Brain microvascular endothelial cell (primary cell): ENCODE results near the gene ETV5.

Source experiments
- DNase-seq: peaks from one replicate; pipeline ENCODE4 v3.0.0-alpha.2; 2020
- H3K27ac ChIP-seq: fragments of 250-450 bp; sonication (Bioruptor Pico); 2 replicates; pipeline ENCODE4 v1.5.1; 2020; ENCODE audit warnings: mild to moderate bottlenecking, moderate library complexity
- H3K27me3 ChIP-seq: fragments of 250-450 bp; sonication (Bioruptor Pico); replicated peaks from 2 replicates; pipeline ENCODE4 v1.5.1; 2020; ENCODE audit warnings: mild to moderate bottlenecking
- H3K36me3 ChIP-seq: fragments of 250-450 bp; sonication (Bioruptor Pico); replicated peaks from 2 replicates; pipeline ENCODE4 v1.5.1; 2020; ENCODE audit warnings: mild to moderate bottlenecking
- H3K4me3 ChIP-seq: 2 replicates; pipeline ENCODE4 v1.5.1; 2011; ENCODE audit warnings: low read depth, mild to moderate bottlenecking, control low read depth, low read length, moderate library complexity
- in situ Hi-C: cut with HindIII; loops from 2 replicates; pipeline ENCODE4 v1.10.0; 2017; ENCODE audit warnings: low sequenced_read_pairs, low pct_ligation_motif_present
- TF ChIP-seq, protein P1 (sequence below): IDR thresholded peaks from 2 replicates; pipeline ENCODE4 v1.5.1; 2011; ENCODE audit warnings: low read depth, mild to moderate bottlenecking, moderate library complexity, low read length, control low read depth, inconsistent platforms; ENCODE audit errors: missing control alignments

Gene ETV5

DNA sequence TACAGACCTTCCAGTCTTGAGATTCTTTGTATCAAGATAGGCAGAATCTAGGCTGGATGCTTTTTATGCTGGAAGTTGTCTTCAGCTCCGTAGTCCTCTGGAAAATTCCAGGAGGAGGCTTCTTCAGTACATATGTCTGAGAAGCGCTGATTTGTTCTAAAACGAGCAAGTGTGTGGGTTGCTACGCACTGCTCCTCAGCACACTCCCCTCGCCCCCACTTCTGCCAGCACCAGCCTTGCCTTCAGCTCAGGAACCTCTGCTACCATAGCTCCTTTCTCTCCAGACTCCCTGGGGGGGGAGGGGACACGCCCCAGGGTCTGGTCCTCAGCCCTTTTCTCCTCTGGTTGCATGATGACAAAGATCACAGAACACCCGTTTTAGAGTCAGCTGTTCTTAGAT, 95.6 kb downstream of the ETV5 start:
- in situ Hi-C loops: no loop called here
- H3K27me3 ChIP-seq: no peaks in the 10 kb centered on the region
- no peaks in the 10 kb centered on the region for H3K36me3 ChIP-seq
- H3K27ac ChIP-seq: no peak overlapping the region
- no peak for DNase-seq
- no peak overlapping the region for H3K4me3 ChIP-seq
- TF ChIP-seq, protein P1, sequence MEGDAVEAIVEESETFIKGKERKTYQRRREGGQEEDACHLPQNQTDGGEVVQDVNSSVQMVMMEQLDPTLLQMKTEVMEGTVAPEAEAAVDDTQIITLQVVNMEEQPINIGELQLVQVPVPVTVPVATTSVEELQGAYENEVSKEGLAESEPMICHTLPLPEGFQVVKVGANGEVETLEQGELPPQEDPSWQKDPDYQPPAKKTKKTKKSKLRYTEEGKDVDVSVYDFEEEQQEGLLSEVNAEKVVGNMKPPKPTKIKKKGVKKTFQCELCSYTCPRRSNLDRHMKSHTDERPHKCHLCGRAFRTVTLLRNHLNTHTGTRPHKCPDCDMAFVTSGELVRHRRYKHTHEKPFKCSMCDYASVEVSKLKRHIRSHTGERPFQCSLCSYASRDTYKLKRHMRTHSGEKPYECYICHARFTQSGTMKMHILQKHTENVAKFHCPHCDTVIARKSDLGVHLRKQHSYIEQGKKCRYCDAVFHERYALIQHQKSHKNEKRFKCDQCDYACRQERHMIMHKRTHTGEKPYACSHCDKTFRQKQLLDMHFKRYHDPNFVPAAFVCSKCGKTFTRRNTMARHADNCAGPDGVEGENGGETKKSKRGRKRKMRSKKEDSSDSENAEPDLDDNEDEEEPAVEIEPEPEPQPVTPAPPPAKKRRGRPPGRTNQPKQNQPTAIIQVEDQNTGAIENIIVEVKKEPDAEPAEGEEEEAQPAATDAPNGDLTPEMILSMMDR: no peak

DNA sequence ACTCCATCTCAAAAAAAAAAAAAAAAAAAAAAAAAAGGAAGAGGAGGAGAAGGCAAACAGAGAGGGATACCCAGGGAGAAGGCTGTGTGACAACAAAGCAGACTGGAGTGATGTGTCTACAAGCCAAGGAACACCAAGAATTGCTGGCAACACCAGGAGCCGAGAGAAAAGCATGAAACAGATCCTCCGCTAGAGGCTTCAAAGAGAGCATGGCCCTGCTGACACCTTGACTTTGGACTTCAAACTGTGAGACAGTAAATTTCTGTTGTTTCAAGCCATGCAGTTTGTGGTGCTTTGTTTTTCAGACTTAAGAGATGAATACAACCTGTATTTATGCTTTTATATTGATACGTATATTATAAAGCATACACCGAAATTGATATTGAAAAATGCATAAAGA, 96.8 kb downstream of the ETV5 start:
- Histone ChIP-seq H3K27ac (no peak overlapping the region), H3K4me3 (no peak overlapping the region), H3K27me3 (no peaks in the 10 kb centered on the region), H3K36me3 (no peaks in the 10 kb centered on the region)
- TF ChIP-seq, protein P1: no peak
- in situ Hi-C loops: no loop called here
- no peak for DNase-seq

DNA sequence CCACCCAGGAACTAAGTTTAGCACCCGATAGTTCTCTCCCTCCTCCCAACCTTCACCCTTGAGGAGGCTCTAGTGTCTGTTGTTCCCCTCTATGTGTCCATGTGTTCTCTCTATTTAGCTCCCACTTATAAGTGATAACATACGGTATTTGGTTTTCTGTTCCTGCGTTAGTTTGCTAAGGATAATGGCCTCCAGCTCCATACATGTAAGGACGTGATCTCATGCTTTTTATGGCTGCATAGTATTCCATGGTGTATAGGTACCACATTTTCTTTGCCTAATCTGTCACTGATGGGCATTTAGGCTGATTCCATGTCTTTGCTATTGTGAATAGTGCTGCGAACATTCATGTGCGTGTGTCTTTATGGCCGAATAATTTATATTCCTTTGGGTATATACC, 104.2 kb downstream of the ETV5 start:
- Histone ChIP-seq H3K36me3 (no peaks in the 10 kb centered on the region), H3K4me3 (no peak overlapping the region), H3K27me3 (no peaks in the 10 kb centered on the region), H3K27ac (no peak overlapping the region)
- TF ChIP-seq, protein P1: no peak
- in situ Hi-C loops: no loop called here
- DNase-seq: no peak

DNA sequence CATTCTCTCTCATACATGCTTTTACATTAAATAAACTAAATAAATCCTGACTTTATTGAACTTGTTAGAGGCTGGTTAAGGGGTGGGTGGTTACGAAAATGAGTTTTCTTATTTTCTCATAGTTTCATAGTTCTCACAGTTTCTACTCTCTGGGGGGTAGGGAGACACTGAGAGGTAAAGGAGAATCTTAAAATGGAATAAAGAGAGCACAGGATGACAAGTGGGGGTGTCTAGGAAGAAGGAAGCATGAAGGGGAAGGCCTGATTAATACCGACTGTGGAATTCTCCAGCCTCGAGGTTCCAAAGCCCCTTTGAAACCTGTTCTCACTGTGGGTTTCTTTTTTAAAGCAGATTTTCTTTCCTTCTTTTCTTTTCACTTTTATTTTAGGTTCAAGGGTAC, 104.7 kb downstream of the ETV5 start:
- in situ Hi-C loops: no loop called here
- Histone ChIP-seq H3K27me3 (no peaks in the 10 kb centered on the region), H3K27ac (no peak overlapping the region), H3K36me3 (no peaks in the 10 kb centered on the region), H3K4me3 (no peak overlapping the region)
- no peak for DNase-seq
- TF ChIP-seq, protein P1: no peak

DNA sequence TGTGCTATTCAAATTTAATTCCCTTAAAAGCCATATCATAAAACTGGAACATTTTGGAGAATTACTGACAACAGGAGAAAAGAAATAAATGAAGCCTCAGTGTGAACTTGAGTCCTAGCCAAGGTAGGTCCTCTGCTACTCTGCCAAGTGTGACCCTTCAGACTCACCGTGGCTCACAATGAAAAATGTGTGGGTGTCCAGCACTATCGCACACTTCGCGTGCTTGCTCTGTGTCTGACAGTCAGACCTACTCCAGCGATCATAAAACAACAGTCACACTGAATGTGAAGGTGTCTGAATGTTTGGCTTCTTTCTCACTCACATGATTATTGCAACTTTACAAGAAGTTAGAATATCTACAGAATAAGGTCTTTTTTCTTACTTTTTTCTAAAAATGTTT, 105.3 kb downstream of the ETV5 start:
- Histone ChIP-seq H3K4me3 (no peak overlapping the region), H3K27ac (no peak overlapping the region), H3K27me3 (no peaks in the 10 kb centered on the region), H3K36me3 (no peaks in the 10 kb centered on the region)
- TF ChIP-seq, protein P1: no peak
- in situ Hi-C loops: no loop called here
- no peak for DNase-seq

DNA sequence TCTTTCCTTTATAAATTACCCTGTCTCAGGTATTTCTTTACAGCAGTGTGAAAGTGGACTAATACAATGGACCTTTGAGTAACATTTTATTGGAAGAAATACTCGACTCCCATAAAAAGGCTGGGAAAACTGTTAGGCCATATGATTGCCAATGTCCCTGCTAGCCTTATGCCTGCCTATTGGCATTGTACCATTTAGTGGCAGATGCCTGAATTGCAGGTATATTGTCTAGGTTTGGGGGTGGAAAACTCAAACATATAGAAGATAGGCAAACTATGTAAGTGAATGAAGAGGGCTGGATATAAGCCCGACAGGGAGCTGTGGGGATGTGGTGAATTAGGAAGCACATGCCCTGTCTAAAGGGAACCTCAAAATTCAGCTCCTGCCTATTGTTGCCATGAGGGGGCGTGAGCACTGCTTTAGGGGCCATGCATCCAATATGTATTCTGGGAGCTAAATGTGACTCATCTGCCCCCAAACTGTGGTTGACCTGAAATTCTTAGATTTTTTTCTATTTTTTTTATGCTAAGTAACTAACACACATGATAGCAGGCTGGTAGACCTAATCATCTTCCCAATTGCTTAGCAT, 105.9 kb downstream of the ETV5 start:
- Histone ChIP-seq H3K4me3 (no peak overlapping the region), H3K36me3 (no peaks in the 10 kb centered on the region), H3K27me3 (no peaks in the 10 kb centered on the region), H3K27ac (no peak overlapping the region)
- TF ChIP-seq, protein P1: peak; percentile 67
- no peak for DNase-seq
- in situ Hi-C loops: no loop called here
